GM20000 (cell line): Measurements from ENCODE around the gene CEP128.
A peak's percentile ranks its signal among the peaks of the same experiment; 100 is the strongest.

ENCODE experiments used
- DNase-seq: peaks from one replicate; pipeline ENCODE4 v3.0.0; 2012; ENCODE audit warnings: low spot score
- TF ChIP-seq, protein P1 (sequence below): IDR thresholded peaks from 2 replicates; pipeline ENCODE4 v1.5.1; 2012; ENCODE audit warnings: mild to moderate bottlenecking, control low read depth; ENCODE audit errors: extremely low read depth, missing control alignments

The CEP128 gene

DNA sequence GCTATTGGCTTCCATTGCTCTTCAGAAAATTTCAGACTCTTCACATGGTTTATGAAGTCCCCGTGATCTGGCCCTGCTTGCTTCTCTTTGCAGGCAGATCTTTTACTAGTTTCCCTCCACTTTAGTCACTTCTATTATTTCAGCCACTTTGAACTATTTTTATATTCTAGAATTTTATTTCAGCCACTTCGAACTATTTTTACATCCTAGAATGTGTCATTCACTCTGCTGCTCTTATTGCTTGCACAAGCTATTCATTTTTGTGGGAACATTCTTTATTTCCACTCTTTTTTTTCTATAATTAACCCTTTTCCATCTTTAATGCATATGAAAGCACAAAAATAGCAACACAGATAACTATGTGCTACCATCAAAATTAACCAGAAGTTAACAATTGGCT lies 38.4 kb upstream of the CEP128 start:
- no peak for DNase-seq

DNA sequence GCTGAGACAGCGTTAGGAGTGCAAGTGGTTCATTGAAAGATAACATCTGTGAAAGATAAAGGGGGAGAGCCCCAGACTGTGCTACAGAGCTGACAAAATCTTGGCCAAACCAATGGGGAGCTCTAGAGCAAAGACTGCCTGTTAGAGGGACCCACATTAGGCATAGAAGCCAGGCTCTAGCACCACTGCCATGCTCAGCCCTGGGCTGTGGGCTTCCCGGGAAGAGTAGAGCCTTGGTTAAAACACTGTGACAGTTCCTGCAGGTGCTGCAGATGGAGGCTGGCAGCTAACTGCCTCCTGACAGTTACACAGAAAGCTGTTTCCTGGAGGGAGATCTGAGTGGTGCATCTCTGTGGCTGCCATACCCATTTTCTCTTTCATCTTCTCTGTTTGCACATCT lies 36.9 kb upstream of the CEP128 start:
- no peak for DNase-seq
- TF ChIP-seq, protein P1, sequence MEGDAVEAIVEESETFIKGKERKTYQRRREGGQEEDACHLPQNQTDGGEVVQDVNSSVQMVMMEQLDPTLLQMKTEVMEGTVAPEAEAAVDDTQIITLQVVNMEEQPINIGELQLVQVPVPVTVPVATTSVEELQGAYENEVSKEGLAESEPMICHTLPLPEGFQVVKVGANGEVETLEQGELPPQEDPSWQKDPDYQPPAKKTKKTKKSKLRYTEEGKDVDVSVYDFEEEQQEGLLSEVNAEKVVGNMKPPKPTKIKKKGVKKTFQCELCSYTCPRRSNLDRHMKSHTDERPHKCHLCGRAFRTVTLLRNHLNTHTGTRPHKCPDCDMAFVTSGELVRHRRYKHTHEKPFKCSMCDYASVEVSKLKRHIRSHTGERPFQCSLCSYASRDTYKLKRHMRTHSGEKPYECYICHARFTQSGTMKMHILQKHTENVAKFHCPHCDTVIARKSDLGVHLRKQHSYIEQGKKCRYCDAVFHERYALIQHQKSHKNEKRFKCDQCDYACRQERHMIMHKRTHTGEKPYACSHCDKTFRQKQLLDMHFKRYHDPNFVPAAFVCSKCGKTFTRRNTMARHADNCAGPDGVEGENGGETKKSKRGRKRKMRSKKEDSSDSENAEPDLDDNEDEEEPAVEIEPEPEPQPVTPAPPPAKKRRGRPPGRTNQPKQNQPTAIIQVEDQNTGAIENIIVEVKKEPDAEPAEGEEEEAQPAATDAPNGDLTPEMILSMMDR = no peak

More for the DNA sequence above, 38.4 kb upstream of the CEP128 start:
- TF ChIP-seq, protein P1 = no peak

GRCh38 chr14:80977221-80977620 lies 35.7 kb upstream of the CEP128 start:
- no peak for DNase-seq
- TF ChIP-seq, protein P1 = no peak

GRCh38 chr14:80974679-80975078 lies 33.1 kb upstream of the CEP128 start:
- TF ChIP-seq, protein P1 = no peak
- no peak for DNase-seq

DNA sequence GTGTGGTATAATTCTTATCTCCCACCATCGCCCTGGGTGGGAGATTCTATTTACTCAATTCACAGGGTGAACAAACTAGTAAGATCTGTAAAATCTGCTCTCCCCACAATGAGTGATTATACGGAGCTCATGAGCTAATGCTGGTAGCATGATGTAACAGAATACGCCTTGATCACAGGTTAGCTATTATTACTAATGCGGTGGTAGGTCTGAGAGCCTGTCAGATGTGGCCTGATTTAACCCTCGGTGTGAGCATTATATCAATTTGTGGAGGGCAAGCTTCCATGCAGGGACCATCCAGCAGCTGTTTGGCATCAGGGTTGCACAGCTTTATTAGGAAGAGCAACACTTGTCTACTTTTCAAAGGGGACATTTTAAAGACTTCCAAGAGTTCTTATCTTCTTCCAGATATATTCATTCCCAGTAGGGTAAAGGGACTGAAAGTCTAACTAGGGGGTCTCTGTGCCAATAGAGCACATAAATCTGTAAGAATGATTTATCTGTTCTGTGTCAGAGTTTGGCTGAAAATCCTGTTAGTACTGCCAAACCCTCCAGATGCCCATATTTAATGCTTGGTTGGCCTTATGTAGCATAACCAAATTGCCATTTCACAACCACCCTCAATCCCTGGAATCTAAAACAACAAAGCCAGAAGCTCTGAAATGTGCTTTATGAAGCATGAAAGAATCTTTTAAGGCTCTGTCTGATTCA lies 32.5 kb upstream of the CEP128 start:
- TF ChIP-seq, protein P1 = no peak
- DNase-seq = no peak

- DNase-seq = no peak
- TF ChIP-seq, protein P1 = no peak
Measured at GRCh38 chr14:80965037-80965436, 23.5 kb upstream of the CEP128 start.

DNA sequence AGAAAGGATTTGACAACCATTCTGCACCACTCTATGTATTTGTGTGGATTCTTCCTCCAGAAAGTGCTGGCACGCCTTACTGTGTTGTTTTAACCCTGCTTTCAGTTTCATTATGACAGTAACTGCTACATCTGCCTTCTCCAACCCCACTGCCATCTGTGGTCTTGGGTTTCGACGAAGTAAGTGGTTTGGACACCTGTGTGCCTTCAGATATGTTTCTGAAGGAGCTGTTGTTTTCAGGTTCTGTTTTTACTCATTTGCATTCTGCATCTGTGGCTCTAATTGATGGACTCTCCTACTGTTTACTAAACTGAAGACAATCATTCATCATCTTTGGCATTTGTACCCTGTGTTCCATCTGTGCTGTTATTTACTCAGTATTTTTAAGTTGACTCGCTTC lies 18.0 kb upstream of the CEP128 start:
- TF ChIP-seq, protein P1 = no peak
- peak; percentile 69 for DNase-seq
